GM19351 (cell line): ENCODE data around the gene IGSF11.
"Not testable (repeated sequence)": the region's sequence is repeated elsewhere in the genome, so short reads cannot be mapped to it uniquely, and the experiment has no call there.

Experiments
- ATAC-seq: cut with Tn5 transposase; IDR thresholded peaks from one replicate; pipeline ENCODE4 v1.9.1; 2021; ENCODE audit warnings: mild to moderate bottlenecking, moderate library complexity; ENCODE audit not compliant: unreplicated experiment

The IGSF11 gene

DNA sequence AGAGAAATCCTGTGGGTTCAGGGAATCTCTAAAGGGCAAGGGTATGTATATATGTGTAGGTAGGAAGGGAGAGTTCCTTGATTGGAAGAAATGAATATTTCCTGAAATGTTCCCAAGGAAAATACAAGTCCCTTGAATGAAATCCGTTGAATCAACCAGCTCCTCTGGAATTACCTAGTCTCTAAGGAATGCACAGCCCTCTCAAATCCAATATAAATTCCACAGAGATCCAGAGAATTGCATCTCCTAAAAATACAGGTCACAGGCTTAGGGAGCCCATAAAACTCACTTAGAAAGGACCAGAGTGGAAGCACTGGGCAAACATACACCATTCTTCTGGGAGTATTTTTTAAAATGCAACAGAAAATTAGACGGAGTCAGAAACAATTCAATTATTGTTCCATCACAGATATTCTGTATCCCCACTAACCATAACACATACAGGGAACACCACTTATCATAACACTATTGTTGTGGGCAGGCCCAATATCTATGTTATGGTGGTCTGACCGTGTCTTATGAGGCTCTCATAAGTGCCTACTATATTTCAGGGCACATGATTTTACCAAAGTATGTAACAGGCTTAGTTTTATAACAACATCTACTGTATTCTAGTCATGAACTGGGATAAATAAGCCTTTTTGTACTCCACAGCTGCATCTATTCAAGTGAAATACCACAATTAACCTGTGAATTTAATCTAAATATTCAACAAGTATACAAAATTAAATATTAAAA is 43.7 kb downstream of the IGSF11 start:
- no peak for ATAC-seq

DNA sequence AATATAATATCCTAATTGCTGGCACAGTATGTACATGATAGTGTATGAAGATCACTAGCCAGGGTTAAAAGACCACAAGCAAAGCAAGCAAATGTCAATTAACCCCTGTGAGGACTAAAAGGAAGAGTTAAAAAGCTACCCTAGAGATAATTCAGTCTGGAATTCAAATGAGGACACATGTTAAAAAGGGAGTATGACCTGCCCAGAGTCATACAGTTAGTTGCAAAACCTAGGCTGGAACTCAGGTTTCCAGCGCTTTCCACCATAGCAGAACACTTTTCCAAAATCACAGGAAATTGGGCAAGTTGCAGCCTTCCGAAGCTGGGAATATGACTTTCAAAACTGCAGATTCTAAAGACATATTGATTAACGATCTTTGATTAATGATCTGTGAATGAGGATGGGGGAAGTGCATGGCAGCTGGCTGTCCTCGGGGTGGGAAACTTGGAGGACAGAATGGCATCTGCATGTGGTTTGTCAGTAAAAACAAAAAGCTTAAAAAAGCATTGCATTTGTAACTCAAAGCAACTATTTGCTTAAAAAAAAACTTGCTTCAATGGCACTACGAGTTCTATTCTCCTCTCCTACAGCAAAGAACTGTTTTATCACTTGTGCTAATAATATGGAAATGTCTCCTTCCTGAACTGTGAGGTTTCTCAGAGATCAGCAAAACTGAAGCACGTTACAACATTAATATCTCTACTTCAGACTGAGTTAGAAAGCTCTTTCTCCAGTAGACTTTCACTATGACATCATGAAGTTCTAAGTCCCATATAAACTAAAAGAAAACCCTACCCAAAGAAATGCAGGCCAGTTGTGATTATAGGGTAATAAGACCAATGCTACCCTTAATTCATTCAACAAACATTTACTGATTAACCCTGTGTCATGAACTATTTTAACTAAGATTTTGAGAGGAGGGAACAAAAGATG is 46.2 kb downstream of the IGSF11 start:
- no peak for ATAC-seq

DNA sequence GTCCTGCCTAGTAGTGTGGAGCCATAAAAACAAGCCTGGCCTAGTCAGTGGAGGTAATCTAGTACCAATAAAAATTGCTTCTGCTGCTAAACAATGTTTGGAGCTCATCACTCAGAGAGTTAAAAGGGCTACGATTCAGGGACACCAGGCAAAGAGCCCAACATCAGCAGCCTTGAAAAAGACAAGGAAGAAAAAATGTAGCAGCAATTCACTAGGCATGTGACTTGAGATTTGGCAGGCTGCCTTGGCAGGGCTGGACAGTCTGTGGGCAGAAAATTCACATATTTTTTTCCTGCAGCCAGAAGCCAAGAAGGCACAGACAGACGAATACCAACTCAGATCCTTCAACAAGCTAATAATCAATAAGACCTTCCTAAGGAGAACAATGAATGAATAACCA is 47.2 kb downstream of the IGSF11 start:
- no peak for ATAC-seq

DNA sequence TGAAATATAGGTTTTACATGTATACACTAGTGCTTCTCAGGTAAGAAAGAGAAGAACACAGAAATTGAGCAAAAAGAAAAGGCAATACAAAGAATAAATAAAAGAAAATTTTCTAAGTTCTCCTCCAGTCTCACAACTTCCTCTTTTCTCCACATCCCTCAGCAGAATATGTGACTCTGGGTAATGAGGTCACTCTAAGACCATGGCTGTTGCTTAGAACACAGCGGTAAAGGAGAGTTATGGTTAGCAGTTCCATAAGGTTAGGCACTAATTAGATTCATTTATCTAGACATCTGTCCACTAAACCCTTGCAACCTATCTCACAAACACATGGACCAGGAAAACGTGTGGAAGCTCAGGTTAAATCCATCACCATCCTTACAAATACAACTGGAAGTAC is 47.9 kb downstream of the IGSF11 start:
- no peak for ATAC-seq

DNA sequence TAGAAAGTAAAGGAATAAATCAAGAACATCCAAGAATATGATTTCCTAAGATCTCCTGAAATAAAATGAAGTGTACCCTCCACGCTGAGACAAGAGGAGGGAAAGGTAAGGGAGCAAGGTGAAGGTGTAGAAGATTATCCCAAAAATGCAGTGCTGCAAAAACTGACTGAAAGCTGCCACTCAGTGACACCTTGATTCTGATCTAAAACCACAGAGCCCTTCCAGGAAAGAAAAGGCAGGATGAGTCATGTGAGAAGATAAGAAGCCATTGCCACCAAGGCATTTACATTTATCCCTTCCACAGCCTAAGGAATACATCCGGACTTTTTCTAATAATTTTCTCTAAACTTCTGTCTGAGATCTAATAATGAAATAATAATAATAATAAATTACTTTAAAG is 49.9 kb downstream of the IGSF11 start:
- ATAC-seq: no peak

DNA sequence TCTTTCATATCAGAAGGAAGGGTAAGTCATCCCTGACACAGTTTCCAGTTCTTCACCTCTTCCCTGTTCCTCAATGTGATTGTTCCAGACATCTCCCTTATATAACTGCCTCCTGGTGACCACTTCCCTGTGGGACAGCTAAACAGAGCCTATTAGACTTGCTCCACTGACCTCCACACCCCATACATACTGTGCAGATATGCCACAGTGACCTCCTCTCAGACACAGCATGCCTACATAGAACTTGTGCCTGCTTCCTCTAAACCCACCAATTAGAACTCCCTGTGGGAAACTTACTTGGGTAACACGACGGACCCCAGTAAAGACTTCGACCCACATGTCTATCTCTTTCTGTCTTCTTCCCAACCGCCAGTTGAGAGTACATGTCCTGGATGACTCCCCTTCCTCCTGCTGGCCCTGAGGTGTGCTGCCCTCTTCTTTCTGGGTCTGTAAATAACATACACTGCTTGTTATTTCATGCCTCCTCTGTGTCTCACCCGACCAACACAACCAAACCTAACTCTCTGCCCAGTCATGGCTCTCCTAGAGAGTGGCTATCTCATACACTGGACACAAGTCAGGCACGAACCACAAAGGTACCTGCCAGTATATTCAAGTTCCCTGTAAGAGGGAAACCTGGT is 53.0 kb downstream of the IGSF11 start:
- ATAC-seq: no peak

DNA sequence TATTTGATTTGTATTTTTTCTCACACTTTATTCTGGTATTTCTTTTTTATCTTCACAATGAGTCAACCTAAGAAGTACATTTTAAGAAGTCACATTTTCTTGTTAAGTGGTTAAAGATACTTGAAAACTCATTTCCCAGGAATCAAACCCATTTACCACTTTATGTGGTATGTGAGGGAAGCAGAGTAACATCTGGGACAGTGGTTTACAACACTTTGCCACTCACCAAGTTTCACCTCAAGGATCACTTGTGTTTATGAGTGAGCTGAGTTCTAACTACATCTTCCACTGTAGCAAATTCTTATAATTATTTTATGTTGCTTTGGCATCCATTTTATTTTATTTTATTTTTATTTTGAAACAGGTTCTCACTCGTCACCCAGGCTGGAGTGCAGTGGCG is 53.8 kb downstream of the IGSF11 start:
- ATAC-seq: no peak

DNA sequence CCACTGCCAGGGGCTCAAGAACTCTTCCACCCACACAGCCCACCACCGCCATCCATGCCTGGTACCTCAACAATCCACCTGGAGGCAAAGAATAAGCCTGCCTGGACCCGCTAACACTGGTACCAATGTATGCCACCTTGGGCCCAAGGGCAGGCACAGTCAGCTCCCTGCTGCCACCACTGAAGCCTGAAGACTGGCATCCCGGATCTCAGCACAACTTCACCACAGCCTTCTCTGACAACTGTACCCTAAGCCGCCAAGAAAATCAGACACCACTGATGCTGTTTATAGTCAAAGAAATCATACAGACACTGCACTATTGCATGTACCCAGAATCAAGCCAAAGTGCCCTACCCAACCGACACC is 56.3 kb downstream of the IGSF11 start:
- ATAC-seq: no peak

DNA sequence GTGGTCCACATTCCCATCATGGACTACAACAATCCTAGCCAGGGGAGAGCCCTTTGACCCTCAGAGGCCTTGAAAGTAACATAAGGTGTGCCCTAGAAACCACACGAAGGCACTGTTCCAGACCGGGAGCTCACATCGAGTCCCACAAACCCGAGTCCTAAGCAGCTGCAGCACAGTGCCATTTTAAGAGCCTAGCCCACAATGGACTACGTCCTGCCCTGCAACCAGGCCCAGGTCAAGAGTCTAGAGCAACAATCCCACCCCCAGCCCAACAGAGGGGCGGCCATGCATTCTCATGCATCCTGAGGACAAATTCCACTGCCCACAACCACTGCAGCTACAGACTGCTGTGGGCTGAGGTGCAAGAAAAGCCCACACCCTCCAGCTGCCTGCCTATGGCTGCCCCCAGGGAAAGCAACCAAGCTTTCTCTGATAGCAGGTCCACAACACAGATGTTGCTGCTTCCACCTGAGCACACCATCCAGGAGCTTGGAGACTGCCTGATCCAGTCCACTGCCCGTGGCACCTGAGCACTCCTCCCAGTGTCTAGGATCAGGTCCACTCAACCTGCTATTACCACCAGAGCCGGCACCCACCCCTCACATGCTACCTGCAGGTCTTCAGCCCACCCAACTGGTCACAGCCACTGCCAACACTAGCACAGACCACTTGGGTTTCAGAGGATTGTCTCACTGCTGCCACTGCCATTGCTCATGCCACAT is 56.8 kb downstream of the IGSF11 start:
- no peak for ATAC-seq

DNA sequence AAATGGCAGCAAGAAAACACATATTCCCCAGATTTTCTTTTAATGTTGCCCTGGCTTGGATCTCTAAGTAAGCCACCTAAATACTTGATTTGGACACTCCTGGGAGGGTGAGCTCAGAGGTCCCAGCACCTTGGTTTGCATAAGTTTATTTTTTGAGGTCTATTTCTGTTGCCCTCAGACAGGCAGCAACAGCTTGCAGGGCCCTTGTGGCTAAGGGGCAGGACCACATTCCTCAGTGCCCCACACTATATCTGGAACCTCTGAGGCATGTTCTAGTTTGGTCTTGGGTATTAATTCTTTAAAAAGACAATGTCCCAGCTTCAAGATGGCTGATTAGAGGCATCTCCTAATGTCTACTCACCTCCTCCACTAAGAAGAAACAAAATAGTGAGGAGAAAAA is 57.5 kb downstream of the IGSF11 start:
- ATAC-seq: no peak

DNA sequence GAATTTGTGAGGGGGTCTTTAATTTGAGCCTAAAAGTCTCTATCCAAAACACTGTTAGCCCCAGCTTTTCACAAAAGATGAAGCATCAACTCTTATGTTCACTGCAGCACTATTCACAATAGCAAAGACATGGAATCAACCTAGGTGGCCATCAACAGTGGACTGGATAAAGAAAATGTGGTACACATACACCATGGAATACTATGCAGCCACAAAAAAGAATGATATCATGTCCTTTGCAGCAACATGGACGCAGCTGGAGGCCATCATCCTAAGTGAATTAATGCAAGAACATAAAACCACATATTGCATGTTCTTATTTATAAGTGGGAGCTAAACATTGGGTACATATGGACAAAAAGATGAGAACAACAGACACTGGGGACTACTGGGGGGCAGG is 59.2 kb downstream of the IGSF11 start:
- not testable (repeated sequence) for ATAC-seq

DNA sequence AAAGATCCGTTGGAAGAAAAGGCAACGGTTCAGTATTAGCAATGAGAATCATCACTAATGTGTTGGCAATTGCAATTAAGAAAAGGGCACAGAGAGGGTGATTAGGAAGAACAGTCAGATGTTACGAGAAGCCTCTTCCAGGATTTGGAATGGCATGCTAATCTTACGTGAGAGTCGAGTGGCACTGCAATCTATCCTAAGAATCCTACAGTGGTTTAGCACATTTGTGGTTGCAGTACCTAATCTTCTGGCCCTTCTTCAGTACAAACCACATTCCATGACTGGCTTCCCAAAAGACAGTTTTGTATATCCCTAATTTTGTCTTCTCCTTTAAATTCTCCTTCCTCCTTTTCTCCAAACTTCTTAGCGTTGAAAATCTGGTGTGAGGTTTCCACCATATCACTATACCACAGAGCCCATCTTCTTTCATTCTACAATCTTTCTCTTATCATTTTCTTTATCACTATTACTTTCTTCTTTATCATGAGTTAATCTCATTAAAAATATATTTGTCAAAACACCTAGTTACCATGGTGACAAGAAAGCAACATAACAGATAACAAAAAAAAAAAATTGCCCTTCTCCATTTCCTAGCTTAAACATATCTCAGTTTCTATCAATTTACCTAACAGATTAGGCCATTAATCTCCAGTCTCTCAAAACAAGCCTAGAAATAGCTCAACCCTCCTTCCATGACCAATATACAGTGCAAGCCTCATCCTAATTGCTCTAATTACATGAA is 60.1 kb downstream of the IGSF11 start:
- ATAC-seq: no peak

DNA sequence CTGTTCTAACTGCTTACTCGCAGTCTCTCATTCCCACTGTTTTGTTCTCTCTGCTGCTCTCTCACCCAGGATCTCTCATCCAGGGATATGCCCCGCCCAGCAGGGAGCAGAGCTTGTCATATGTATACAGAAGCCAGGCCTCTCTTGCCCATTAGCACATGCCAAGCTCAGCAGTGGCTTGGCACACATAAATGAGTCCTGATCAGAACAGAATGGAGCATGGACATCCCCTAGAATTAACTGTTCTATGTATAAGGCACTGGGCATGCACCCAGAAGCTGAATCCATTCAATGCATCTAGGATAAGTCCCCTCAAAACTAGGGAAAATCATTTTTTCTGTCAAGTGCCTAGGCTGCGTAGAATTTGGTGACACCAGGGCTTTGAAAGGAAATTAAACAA is 61.6 kb downstream of the IGSF11 start:
- no peak for ATAC-seq

DNA sequence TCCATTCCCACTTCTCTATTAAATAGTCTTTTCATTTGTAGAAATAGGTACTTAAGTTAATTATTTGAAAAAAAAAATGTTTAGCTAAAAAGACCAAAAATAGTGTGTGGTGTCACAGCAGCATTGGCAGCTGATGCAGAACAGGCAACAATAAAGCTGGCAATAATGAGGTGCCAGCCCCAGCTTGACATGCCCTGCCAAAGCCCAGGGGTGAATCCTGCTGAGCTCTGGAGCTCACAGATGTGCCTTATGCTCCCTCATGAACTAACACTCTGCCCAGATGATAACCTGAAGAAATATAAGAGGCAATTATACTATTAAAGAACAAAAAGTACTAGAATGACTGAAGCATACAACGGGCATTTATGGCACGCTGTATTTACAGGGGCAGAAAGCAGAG is 63.8 kb downstream of the IGSF11 start:
- ATAC-seq: no peak

DNA sequence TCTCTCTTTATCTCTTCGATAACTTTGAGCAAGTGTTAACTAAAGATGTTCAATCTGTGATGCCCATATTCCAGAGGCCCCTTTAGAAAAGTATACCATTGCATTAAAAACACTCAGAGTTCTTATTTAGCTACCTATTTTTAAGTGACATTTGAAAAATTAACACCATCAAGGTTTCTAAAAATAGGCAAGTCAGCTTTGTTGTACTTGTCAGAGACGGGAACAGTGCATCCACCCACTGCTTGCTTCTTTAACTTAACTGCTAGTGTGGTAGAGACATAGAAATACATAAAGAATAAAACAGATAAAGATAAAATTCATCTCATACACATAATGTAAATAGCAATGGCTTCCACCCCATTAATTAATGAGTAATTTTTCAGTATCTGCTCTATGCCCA is 66.0 kb downstream of the IGSF11 start:
- ATAC-seq: no peak

DNA sequence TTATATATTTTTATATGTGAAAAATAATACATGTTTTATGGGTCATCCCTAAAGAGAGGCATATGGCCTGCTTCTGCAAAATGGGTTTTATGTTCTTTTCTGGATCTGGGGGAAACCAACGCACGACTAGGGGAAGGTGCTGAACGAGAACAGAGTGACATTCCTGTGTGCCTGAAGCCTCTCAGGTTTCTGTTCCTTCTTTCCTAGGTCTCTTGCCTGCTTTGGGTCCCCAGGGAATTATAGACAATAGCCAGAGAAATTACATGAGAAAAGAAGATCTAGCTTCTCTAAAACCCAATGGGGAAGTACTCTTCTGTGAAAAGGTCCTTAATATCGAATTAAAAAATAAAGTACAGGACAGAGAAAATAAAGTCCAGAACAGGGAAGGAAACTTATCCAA is 66.5 kb downstream of the IGSF11 start:
- no peak for ATAC-seq

DNA sequence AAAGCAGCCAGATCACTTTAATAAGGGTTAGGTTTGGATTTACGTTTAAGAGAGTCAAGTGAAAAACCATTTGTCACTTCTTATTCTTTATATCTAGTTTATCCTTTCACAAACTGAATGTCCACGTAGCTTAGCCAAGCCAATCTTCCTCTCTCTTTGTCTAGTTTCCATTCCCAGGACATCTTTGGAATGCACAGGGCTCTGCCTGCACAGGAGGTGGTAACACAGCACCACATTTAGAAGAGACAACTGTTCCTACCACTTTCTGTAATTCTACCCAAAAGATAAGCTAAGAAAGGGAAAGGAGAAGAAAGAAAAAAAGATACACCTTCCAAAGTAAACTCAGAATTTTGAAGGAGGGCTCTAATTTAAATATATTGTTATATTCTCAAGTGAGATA is 67.9 kb downstream of the IGSF11 start:
- no peak for ATAC-seq

DNA sequence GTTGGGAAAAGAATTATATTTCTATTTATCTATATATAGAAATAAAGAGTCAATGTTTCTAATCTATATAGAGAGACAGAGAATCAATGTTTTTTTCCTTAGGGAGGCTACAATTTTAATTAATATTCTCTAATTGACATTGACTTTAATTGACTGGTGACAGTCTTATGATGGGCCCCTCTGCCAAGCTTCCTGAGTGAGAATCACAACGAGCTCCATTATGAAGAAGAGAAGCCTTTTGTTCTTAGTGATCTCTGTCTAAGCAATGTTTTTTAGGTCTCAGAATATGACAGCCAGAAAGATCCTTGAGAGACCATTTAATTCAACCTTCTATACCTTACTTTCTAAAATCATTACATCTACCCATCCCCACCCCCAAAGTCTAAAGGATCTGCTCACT is 70.9 kb downstream of the IGSF11 start:
- no peak for ATAC-seq

DNA sequence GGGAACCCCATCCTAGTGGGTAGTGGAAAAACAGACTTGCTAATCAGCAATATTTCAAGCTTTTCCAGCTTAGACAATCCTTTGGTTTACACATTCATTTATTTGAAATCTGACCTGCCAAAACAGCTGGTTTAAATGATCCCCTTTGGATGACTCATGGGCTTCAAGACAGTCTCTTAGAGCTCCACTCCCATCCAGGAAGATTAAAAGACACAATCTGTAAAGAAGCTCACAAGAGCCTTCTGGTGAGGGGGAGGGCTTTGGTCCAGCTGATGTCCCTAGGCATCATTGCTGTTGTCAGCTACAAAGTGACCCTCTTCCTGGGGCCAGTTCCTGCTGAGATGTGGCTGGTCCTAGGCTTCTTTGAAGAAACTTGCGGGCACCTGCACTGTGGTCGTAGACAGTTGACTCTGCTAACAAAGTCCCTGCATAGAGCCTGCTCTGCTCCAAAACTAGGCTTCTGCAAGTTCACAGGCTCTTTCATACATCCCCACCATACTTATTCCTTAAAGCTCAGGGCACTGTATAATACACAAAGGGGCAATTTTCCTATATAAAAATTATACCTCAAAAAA is 73.7 kb downstream of the IGSF11 start:
- no peak for ATAC-seq

DNA sequence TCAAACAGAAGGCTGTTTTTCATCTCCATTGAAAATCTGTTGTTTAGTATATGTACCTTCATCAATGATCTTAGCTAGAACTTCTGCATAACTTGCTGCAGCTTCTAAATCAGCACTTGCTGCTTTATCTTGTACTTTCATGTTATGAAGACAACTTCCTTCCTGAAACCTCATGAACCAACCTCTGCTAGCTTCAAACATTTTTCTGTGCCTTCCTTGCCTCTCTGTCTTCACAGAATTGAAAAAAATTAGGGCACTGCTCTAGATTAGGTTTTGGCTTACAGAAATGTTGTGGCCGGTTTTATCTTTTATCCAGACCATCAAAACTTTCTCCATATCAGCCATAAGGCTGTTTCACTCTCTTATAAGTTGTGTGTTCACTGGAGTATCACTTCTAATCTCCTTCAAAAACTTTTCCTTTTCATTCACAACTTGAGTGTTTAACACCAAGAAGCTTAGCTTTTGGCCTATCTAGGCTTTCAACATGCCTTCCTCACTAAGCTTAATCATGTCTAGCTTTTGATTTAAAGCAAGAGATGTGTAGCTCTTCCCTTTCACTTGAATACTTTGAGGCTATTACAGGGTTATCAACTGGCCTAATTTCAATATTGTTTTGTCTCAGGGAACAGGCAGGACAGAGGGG is 78.6 kb downstream of the IGSF11 start:
- ATAC-seq: no peak
